Stimulated activated CD4-positive, alpha-beta T cell treated with anti-CD3 and anti-CD28 coated beads, Interleukin-4, amount 100 ng/mL, for 48 hours (primary cell): ENCODE results near the gene OR7A5.
A peak's percentile ranks its signal among the peaks of the same experiment; 100 is the strongest.
"Not testable (repeated sequence)": the region's sequence is repeated elsewhere in the genome, so short reads cannot be mapped to it uniquely, and the experiment has no call there.

Experiments used
- DNase-seq, 2 donors: peaks; one replicate each; pipeline ENCODE4 v3.0.0-alpha.2; 2020; ENCODE audit warnings: low read depth in 2 of 2

OR7A5 gene

GRCh38 chr19:14835011-14835410 is at the start of gene OR7A5, which contains the start of gene OR7C1:
Gene OR7A5 (minus strand): TSS chr19:14835185. CDS start chr19:14828241, 6,944 bp downstream.
Gene OR7C1 (minus strand): TSS chr19:14835185. CDS start chr19:14800136, 35,049 bp downstream.
- DNase-seq = no peak

- no peak for DNase-seq
These were observed 36.7 kb upstream of the OR7A5 start for GRCh38 chr19:14871619-14872230.

- no peak for DNase-seq
These were observed 33.5 kb upstream of the OR7A5 start for GRCh38 chr19:14868497-14868896.

- no peak for DNase-seq
These were observed 13.8 kb upstream of the OR7A5 start, which contains the start of gene OR7A10 for GRCh38 chr19:14848822-14849221. Gene OR7A10 (minus strand): TSS chr19:14848922. CDS start chr19:14841877, 7,045 bp downstream.

- no peak for DNase-seq
These were observed 8.6 kb upstream of the OR7A5 start for GRCh38 chr19:14843578-14843977.

- DNase-seq = no peak
These were observed 8.2 kb upstream of the OR7A5 start for GRCh38 chr19:14843169-14843568.

GRCh38 chr19:14840206-14840605 is 5.2 kb upstream of the OR7A5 start:
- DNase-seq = no peak

- DNase-seq = no peak
These were observed 2.4 kb upstream of the OR7A5 start for GRCh38 chr19:14837391-14837790.

- no peak for DNase-seq
These were observed 4.3 kb downstream of the OR7A5 start for GRCh38 chr19:14830702-14831101.

GRCh38 chr19:14826006-14826405 is 9.0 kb downstream of the OR7A5 start:
- no peak for DNase-seq

GRCh38 chr19:14821937-14822336 is 13.0 kb downstream of the OR7A5 start:
- DNase-seq = no peak

- no peak for DNase-seq
These were observed 16.4 kb downstream of the OR7A5 start for GRCh38 chr19:14818588-14818987.

GRCh38 chr19:14817052-14817451 is 17.9 kb downstream of the OR7A5 start:
- DNase-seq = no peak

GRCh38 chr19:14814982-14815652 is 19.9 kb downstream of the OR7A5 start:
- no peak for DNase-seq

- DNase-seq = no peak
These were observed 25.5 kb downstream of the OR7A5 start for GRCh38 chr19:14809272-14810057.

- DNase-seq = no peak
These were observed 30.2 kb downstream of the OR7A5 start for GRCh38 chr19:14804765-14805164.

GRCh38 chr19:14798760-14799159 is 36.2 kb downstream of the OR7A5 start:
- DNase-seq = no peak

- no peak for DNase-seq
These were observed 39.0 kb downstream of the OR7A5 start for GRCh38 chr19:14796021-14796420.

GRCh38 chr19:14795078-14795721 is 39.8 kb downstream of the OR7A5 start:
- no peak for DNase-seq

- not testable (repeated sequence) for DNase-seq
These were observed 42.7 kb downstream of the OR7A5 start for GRCh38 chr19:14792250-14792649.

- DNase-seq = peak in 1 of 2 donors; percentile 34
These were observed 48.5 kb downstream of the OR7A5 start for GRCh38 chr19:14786421-14786851.
